Cardiac septum (tissue), 1 donor: ENCODE data around the gene OSBPL6. TPM values are rescaled to one million over a fixed set of nuclear protein-coding genes. Genes with fewer than 3 reads are reported as not detected.

Source experiments
- DNase-seq: peaks from one replicate; pipeline ENCODE4 v3.0.0-alpha.2; 2020; ENCODE audit warnings: low spot score
- intact Hi-C: fragments of 100-400 bp; cut with DNase I; formaldehyde crosslinking; loops from one replicate; pipeline ENCODE4 v1.14.0; 2022
- total RNA-seq: library from RNA; stranded (reverse); fragmentation: NEBNext Ultra II Directional; extraction: Animal tissue kit (Norgen Biotek cat#: 25700); gene quantifications from one replicate; pipeline ENCODE4 v1.2.1, GENCODE V29; 2021
- donor health status: DM: no; HTN: no; CAD: no.

OSBPL6 gene
- total RNA-seq, 1 donor from 2014 or later: 5.5 TPM

- intact Hi-C loops: no loop called here
- no peak for DNase-seq
These were observed 36.1 kb downstream of the OSBPL6 start for GRCh38 chr2:178230396-178230795.

DNA sequence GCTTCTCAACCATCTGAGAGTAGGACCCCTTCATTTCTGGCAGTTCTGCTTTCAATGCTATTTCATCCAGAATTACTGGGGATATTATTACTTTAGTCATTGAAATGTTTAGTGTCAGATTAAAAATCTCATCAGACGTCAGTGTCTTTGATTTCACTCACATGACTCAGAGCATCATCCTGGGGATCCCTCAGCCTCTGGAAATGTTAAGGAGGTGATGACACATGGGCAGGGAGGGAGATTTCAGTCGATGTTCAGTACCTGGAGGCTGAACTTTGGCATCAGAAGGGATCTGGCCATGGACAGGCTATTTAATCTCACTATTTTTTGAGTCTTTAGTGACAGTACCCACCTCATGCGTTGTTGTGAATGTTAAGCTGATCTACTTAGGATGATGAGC is 39.1 kb downstream of the OSBPL6 start:
- intact Hi-C loops: no loop called here
- no peak for DNase-seq

DNA sequence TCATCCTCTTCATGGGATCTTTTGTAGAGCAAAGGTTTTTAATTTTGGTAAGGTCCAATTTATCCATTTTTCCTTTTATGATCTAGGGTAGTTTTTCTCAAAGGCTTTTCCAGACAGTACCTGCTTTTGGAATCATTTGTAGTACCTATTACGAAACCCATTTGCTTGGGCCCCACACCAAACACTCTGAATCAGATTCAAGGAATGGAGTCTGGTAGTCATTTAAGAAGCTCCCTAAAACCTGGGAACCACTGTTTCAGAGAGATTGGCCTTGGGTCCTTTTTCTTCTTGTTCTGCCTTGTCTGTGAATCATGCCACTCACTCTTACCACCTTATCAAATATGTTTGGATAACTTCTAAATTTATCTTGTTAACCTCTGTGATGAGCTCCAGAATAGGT is 40.3 kb downstream of the OSBPL6 start:
- DNase-seq: no peak
- intact Hi-C loops: loop anchor here (5.0 kb wide), 1 partner anchor 42 kb away; the partner anchor contains the start of gene OSBPL6

DNA sequence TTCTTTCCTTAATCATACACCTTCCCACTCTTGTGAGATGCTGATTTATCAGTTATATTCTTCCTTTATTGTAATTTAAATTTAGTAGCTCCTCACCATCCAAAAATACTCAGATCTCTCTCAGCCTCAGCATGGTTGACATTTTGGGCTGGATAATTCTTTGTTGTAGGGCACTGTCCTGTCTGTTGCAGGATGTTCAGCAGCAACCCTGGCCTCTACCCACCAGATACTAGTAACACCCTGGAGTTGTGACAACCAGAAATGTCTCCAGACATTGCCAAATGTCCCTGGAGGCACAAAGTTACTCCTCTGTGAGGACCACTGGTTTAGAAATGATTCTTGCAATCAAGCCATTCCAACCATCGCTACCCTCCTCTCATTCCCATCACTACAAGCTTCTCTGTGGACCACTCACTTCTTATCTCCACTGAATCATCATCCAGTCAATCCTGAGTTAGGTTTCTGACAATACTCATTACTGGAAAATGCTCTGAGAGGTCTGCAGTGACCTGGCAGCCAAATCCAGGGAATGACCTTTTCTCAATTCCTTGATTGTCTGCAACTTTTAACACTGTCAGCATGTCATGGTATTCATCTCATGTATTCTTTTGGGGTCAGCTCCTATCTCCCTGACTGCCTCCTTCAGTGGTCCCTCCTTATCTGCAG is 43.3 kb downstream of the OSBPL6 start:
- no peak for DNase-seq
- intact Hi-C loops: loop anchor here (5.0 kb wide), 1 partner anchor 45 kb away; the partner anchor contains the start of gene OSBPL6

DNA sequence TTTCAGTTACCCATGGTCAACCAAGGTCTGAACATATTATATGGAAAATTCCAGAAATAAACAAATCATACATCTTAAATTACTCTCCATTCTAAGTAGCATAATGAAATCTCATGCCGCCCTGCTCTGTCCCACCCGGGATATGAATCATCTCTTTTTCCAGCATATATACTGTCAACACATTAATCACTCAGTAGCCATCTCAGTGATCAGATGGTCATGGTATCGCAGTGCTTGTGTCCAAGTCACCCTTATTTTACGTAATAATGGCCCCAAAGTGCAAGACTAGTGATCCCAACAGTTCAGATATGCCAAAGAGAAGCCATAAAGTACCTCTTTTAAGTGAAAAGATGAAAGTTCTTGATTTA is 43.8 kb downstream of the OSBPL6 start:
- DNase-seq: no peak

GRCh38 chr2:178238750-178239149 is 44.4 kb downstream of the OSBPL6 start:
- intact Hi-C loops: loop anchor here (5.0 kb wide), 1 partner anchor 46 kb away; the partner anchor contains the start of gene OSBPL6
- no peak for DNase-seq

More for the DNA sequence above, 43.8 kb downstream of the OSBPL6 start:
- intact Hi-C loops: loop anchor here (5.0 kb wide), 1 partner anchor 46 kb away; the partner anchor contains the start of gene OSBPL6

DNA sequence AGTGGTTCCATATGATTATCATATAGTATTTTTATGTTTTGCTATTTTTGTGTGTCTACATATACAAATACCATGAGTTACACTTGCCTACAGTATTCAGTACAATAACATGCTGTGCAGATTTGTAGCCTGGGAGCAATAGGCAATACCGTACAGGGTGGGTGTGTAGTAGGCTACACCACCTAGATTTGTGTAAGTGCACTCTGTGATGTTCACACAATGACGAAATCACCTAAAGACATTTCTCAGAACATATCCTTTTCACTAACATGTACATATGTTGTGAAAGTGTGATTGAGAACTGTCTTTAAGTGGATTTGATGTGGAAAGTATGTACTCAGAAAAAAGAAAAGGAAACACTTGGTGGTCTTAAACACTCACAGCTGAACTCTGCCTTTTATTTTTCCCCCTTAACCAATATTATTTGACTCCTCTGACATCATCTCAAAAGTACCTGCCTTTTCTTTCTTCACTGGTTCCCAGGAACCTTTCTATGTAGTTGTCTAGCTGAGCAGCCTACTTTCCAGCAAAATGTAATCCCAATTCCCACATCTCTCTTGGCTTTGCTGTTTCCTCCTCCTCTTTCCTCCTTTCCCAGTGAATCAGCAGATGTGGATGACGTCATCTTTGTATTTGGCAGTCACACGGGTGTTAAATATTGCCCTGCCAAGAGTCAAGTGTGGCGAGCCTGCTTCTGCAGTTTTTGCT is 47.7 kb downstream of the OSBPL6 start:
- intact Hi-C loops: no loop called here
- DNase-seq: no peak

GRCh38 chr2:178242552-178242883 is 48.2 kb downstream of the OSBPL6 start:
- intact Hi-C loops: no loop called here
- no peak for DNase-seq

DNA sequence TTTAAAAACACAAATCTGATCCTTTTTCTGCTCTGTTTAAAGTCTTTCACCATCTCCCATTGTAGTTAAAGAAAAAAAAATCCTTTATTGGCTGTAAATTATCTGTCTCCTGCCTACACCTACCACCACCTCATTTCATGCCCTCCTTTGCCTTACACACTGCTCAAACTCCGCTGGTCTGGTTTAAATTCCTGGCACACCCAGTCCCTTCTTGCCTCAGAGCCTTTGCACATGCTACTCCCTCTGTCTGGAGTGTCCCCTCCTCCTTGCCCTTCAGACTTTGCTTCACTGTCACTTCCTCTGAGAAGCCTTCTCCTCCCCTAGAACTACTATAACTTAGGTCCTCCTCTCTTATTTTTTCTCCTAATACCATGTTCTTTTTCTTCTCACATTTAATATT is 49.6 kb downstream of the OSBPL6 start:
- intact Hi-C loops: no loop called here
- DNase-seq: no peak

- intact Hi-C loops: no loop called here
- no peak for DNase-seq
These were observed 50.5 kb downstream of the OSBPL6 start for GRCh38 chr2:178244777-178245176.

- DNase-seq: no peak
- intact Hi-C loops: no loop called here
These were observed 52.4 kb downstream of the OSBPL6 start for GRCh38 chr2:178246696-178247095.

DNA sequence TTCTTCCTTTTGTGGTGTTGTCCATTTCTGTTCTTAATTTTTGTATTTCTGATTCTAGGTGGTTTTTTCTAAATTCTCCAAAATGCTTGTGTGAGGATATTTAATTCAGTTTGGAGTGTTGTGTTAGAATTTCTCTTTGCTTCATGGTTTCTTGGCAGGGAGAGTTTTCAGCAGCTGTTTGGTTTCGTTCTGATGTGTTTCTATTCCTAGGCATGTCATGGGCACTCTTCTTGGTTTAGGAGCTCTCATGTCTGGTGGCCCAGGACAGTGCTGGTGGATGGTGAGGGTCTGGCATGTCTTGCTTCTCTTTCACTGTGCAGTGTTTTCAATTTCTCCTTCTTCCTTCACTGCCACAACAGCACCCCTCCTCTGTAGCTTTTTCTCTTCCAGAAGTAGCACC is 52.9 kb downstream of the OSBPL6 start:
- no peak for DNase-seq
- intact Hi-C loops: no loop called here

DNA sequence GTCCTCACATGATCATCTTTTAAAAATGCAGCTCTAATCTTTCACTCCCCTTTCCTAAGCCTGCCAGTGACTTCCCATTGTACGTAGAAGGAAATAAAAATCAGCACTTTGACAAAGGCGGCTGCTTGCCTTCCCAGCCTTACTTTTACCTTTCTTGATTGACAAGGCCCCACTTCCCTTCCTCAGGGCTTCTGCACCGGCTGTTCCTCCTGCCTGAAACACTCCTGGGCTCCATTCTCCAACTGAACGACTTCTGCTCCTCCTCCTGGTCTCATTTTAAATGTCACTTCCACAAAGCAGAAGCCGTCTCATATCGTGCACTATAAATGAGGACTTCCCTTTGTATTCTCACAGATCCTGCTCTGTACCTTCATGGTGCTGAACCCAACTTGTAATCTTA is 56.1 kb downstream of the OSBPL6 start:
- no peak for DNase-seq
- intact Hi-C loops: no loop called here

- intact Hi-C loops: no loop called here
These were observed 57.0 kb downstream of the OSBPL6 start for GRCh38 chr2:178251151-178251955.

GRCh38 chr2:178256382-178257042 is 62.2 kb downstream of the OSBPL6 start:
- intact Hi-C loops: no loop called here
- no peak for DNase-seq

More at GRCh38 chr2:178251151-178251955, 57.0 kb downstream of the OSBPL6 start:
- DNase-seq: no peak

GRCh38 chr2:178257127-178257526 is 62.8 kb downstream of the OSBPL6 start:
- intact Hi-C loops: no loop called here
- DNase-seq: no peak

DNA sequence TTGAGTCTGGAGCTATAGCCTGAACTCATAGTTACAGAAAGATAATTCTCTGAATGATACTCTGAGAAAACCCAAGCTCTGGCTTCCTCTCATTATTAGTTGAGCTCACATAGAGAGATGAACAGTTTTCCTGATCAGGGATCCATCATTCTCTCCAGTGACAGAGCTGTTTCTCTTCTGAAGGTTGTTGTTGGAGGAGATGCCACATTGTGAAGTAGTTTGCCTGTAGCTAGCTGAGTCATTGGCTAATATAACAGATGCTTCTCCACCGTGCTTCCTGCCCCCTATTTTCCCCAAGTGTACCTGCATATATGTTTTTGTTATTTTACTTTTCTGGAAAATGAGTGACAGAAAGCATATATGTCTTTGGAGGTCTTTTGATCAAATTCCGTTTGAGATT is 64.6 kb downstream of the OSBPL6 start:
- DNase-seq: no peak
- intact Hi-C loops: no loop called here

DNA sequence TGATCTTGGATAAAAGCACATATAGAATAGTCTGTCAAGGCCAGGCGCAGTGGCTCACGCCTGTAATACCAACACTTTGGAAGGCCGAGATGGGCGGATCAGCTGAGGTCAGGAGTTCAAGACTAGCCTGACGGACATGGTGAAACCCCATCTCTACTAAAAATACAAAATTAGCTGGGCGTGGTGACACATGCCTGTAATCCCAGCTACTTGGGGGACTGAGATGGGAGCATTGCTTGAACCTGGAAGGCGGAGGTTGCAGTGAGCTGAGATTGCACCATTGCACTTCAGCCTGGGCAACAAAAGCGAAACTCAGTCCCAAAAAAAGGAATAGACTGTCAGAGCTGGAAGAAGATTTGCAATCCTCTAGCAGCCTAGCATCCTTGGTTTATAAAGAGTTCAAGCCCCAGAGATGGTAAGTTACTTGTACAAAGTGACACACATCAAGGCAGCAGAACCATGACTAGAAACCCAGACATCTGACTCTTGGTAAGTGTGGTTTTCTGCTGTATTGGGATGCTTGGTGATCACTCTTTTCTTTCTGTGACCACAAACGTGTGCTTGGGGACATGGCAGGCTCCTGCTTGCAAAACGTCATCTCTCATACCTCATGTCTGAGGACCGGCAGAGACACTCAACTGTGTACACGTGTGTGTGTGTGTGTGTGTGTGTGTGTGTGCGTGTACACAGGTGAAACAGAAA is 69.0 kb downstream of the OSBPL6 start:
- intact Hi-C loops: no loop called here
- DNase-seq: no peak

GRCh38 chr2:178264211-178264610 is 69.9 kb downstream of the OSBPL6 start:
- no peak for DNase-seq
- intact Hi-C loops: no loop called here
